ENCODE measurements around the gene SIX1. TPM values are rescaled to one million over a fixed set of nuclear protein-coding genes. Genes with fewer than 3 reads are reported as not detected.

The SIX1 gene
- total and polyA plus RNA-seq, 2 experiments from 2014 or later, result 0.35 to 0.71 TPM

DNA sequence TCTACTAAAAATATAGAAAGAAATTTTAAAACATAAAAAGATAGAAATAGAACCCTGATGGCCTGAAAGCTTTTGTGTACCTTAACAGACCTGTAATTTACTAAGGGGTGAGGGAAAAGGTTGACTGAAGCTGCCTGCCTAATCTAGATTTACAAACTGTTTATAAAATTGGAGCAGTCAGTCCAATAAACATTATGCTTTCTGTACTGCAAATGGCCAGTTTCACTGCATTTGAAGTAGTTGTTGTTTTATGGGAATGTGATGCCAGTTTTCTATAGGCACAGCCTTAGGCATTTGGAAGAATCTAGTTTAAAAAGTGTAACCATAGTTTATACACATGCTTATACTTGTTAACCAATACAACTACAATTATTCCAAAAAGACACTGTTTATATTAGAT, 19.1 kb downstream of the SIX1 start:
- TF ChIP-seq JUNB (IDR thresholded peaks at IDR 0.05; ENCODE audit: unreplicated experiment), result no peak
- TF ChIP-seq, protein P1, sequence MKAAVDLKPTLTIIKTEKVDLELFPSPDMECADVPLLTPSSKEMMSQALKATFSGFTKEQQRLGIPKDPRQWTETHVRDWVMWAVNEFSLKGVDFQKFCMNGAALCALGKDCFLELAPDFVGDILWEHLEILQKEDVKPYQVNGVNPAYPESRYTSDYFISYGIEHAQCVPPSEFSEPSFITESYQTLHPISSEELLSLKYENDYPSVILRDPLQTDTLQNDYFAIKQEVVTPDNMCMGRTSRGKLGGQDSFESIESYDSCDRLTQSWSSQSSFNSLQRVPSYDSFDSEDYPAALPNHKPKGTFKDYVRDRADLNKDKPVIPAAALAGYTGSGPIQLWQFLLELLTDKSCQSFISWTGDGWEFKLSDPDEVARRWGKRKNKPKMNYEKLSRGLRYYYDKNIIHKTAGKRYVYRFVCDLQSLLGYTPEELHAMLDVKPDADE (IDR thresholded peaks at IDR 0.05), result no peak
- TF ChIP-seq, protein P2, sequence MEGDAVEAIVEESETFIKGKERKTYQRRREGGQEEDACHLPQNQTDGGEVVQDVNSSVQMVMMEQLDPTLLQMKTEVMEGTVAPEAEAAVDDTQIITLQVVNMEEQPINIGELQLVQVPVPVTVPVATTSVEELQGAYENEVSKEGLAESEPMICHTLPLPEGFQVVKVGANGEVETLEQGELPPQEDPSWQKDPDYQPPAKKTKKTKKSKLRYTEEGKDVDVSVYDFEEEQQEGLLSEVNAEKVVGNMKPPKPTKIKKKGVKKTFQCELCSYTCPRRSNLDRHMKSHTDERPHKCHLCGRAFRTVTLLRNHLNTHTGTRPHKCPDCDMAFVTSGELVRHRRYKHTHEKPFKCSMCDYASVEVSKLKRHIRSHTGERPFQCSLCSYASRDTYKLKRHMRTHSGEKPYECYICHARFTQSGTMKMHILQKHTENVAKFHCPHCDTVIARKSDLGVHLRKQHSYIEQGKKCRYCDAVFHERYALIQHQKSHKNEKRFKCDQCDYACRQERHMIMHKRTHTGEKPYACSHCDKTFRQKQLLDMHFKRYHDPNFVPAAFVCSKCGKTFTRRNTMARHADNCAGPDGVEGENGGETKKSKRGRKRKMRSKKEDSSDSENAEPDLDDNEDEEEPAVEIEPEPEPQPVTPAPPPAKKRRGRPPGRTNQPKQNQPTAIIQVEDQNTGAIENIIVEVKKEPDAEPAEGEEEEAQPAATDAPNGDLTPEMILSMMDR (conservative IDR thresholded peaks at IDR 0.05; ENCODE audit: low read depth in 2 of 2), result no peak
- TF ChIP-seq CREB1 (CRISPR knock-in tag; IDR thresholded peaks at IDR 0.05; ENCODE audit: low read depth), result no peak
- no peak for TF ChIP-seq POLR2AphosphoS5 (IDR thresholded peaks at IDR 0.05; ENCODE audit: low read depth)
- TF ChIP-seq, protein P3, sequence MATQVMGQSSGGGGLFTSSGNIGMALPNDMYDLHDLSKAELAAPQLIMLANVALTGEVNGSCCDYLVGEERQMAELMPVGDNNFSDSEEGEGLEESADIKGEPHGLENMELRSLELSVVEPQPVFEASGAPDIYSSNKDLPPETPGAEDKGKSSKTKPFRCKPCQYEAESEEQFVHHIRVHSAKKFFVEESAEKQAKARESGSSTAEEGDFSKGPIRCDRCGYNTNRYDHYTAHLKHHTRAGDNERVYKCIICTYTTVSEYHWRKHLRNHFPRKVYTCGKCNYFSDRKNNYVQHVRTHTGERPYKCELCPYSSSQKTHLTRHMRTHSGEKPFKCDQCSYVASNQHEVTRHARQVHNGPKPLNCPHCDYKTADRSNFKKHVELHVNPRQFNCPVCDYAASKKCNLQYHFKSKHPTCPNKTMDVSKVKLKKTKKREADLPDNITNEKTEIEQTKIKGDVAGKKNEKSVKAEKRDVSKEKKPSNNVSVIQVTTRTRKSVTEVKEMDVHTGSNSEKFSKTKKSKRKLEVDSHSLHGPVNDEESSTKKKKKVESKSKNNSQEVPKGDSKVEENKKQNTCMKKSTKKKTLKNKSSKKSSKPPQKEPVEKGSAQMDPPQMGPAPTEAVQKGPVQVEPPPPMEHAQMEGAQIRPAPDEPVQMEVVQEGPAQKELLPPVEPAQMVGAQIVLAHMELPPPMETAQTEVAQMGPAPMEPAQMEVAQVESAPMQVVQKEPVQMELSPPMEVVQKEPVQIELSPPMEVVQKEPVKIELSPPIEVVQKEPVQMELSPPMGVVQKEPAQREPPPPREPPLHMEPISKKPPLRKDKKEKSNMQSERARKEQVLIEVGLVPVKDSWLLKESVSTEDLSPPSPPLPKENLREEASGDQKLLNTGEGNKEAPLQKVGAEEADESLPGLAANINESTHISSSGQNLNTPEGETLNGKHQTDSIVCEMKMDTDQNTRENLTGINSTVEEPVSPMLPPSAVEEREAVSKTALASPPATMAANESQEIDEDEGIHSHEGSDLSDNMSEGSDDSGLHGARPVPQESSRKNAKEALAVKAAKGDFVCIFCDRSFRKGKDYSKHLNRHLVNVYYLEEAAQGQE (IDR thresholded peaks at IDR 0.05; ENCODE audit: unreplicated experiment), result no peak
- no peak for TF ChIP-seq ZNF114 (CRISPR knock-in tag; IDR thresholded peaks at IDR 0.05)
- TF ChIP-seq EZH2 (IDR thresholded peaks at IDR 0.05; ENCODE audit: low read depth, unreplicated experiment), result no peak
- TF ChIP-seq, protein P4, sequence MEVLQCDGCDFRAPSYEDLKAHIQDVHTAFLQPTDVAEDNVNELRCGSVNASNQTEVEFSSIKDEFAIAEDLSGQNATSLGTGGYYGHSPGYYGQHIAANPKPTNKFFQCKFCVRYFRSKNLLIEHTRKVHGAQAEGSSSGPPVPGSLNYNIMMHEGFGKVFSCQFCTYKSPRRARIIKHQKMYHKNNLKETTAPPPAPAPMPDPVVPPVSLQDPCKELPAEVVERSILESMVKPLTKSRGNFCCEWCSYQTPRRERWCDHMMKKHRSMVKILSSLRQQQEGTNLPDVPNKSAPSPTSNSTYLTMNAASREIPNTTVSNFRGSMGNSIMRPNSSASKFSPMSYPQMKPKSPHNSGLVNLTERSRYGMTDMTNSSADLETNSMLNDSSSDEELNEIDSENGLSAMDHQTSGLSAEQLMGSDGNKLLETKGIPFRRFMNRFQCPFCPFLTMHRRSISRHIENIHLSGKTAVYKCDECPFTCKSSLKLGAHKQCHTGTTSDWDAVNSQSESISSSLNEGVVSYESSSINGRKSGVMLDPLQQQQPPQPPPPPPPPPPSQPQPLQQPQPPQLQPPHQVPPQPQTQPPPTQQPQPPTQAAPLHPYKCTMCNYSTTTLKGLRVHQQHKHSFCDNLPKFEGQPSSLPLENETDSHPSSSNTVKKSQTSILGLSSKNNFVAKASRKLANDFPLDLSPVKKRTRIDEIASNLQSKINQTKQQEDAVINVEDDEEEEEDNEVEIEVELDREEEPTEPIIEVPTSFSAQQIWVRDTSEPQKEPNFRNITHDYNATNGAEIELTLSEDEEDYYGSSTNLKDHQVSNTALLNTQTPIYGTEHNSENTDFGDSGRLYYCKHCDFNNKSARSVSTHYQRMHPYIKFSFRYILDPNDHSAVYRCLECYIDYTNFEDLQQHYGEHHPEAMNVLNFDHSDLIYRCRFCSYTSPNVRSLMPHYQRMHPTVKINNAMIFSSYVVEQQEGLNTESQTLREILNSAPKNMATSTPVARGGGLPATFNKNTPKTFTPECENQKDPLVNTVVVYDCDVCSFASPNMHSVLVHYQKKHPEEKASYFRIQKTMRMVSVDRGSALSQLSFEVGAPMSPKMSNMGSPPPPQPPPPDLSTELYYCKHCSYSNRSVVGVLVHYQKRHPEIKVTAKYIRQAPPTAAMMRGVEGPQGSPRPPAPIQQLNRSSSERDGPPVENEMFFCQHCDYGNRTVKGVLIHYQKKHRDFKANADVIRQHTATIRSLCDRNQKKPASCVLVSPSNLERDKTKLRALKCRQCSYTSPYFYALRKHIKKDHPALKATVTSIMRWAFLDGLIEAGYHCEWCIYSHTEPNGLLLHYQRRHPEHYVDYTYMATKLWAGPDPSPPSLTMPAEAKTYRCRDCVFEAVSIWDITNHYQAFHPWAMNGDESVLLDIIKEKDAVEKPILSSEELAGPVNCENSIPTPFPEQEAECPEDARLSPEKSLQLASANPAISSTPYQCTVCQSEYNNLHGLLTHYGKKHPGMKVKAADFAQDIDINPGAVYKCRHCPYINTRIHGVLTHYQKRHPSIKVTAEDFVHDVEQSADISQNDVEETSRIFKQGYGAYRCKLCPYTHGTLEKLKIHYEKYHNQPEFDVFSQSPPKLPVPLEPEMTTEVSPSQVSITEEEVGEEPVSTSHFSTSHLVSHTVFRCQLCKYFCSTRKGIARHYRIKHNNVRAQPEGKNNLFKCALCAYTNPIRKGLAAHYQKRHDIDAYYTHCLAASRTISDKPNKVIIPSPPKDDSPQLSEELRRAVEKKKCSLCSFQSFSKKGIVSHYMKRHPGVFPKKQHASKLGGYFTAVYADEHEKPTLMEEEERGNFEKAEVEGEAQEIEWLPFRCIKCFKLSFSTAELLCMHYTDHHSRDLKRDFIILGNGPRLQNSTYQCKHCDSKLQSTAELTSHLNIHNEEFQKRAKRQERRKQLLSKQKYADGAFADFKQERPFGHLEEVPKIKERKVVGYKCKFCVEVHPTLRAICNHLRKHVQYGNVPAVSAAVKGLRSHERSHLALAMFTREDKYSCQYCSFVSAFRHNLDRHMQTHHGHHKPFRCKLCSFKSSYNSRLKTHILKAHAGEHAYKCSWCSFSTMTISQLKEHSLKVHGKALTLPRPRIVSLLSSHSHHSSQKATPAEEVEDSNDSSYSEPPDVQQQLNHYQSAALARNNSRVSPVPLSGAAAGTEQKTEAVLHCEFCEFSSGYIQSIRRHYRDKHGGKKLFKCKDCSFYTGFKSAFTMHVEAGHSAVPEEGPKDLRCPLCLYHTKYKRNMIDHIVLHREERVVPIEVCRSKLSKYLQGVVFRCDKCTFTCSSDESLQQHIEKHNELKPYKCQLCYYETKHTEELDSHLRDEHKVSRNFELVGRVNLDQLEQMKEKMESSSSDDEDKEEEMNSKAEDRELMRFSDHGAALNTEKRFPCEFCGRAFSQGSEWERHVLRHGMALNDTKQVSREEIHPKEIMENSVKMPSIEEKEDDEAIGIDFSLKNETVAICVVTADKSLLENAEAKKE (CRISPR knock-in tag; IDR thresholded peaks at IDR 0.05), result no peak
- no peak for TF ChIP-seq ZNF331 (CRISPR knock-in tag; IDR thresholded peaks at IDR 0.05; ENCODE audit: low read depth)
- no peak for TF ChIP-seq STAT1 (IDR thresholded peaks at IDR 0.05; ENCODE audit: unreplicated experiment)
- TF ChIP-seq EZH2phosphoT487 (IDR thresholded peaks at IDR 0.05; ENCODE audit: unreplicated experiment), result no peak
- TF ChIP-seq NANOG (IDR thresholded peaks at IDR 0.05; ENCODE audit: borderline replicate concordance), result no peak
- Histone ChIP-seq H3K4me3 (no peak overlapping the region), H2AFZ (no peak overlapping the region), H4K20me1 (replicated peaks; ENCODE audit: insufficient read depth) (no peaks in the 10 kb centered on the region), H3K4me2 (no peak overlapping the region), H3K27ac (ENCODE audit: low read depth) (no peak overlapping the region), H3K9me2 (ENCODE audit: insufficient read depth) (no peaks in the 10 kb centered on the region), H3K27me3 (ENCODE audit: insufficient read depth) (peaks cover 14% of the 10 kb centered on the region), H3F3A (replicated peaks; ENCODE audit: low read depth) (no peaks in the 10 kb centered on the region), H3K4me1 (ENCODE audit: insufficient read depth) (no peaks in the 10 kb centered on the region), H3K79me2 (replicated peaks; ENCODE audit: insufficient read depth) (no peaks in the 10 kb centered on the region), H3K36me3 (ENCODE audit: insufficient read depth) (no peaks in the 10 kb centered on the region)
- Mint-ChIP-seq H3K27ac (no peak overlapping the region), H3K27me3 (ENCODE audit: insufficient read depth, low read depth, poor library complexity) (peaks cover 3% of the 10 kb centered on the region), H3K4me3 (no peak overlapping the region), H3K36me3 (ENCODE audit: low read depth) (no peaks in the 10 kb centered on the region), H3K4me1 (peaks cover 10% of the 10 kb centered on the region), H3K9me3 (no peaks in the 10 kb centered on the region)
- no peak for ATAC-seq
- DNase-seq (ENCODE audit: low spot score), result no peak
